HCT116 (cell line): Measurements from ENCODE around the gene NINJ2. TPM values are rescaled to one million over a fixed set of nuclear protein-coding genes. Genes with fewer than 3 reads are reported as not detected.

ENCODE experiments used
- ATAC-seq: fragments of 200-7000 bp; cut with Tn5 transposase; 2 replicates; pipeline ENCODE4 v1.9.1; 2020; ENCODE audit warnings: mild to moderate bottlenecking, moderate library complexity
- BruUV-seq: library from RNA; stranded (reverse); fragments of 400-500 nt; replicated peaks from 2 replicates; lab custom pipeline; 2021; lab: Mats Ljungman, UMichigan
- CTCF ChIA-PET: fragments of 300-600 bp; sonication (Branson Sonifier 250); formaldehyde crosslinking; loops from one replicate; lab custom pipeline; 2021; ENCODE audit warnings: antibody characterized with exemption; lab: Charles Lee
- POLR2A ChIA-PET: fragments of 300-600, 350-600 bp; sonication (Branson Sonifier 250); formaldehyde crosslinking; loops from one replicate; lab custom pipeline; 2021; ENCODE audit warnings: antibody characterized with exemption; lab: Charles Lee
- RAD21 ChIA-PET, 2 experiments: fragments of 300-600 bp; sonication (Branson Sonifier 250); formaldehyde crosslinking; loops; one replicate each; lab custom pipeline; 2023; ENCODE audit warnings: low total read pairs in 2 of 2; ENCODE audit not compliant: uncharacterized antibody in 2 of 2, unreplicated experiment in 2 of 2, low non-redundant PET in 1 of 2; lab: Charles Lee
- DNase-seq: peaks from one replicate; pipeline ENCODE4 v3.0.0-alpha.2; 2010; ENCODE audit warnings: low read depth, low spot score
- H2AFZ ChIP-seq: fragments of 200-600 bp; shearing (Covaris generic), sonication (generic); 2 replicates; pipeline ENCODE4 v1.6.1; 2017; ENCODE audit warnings: low read depth, mixed run types, mixed read lengths, antibody characterized with exemption, low read length; ENCODE audit not compliant: poor library complexity, severe bottlenecking
- H3K27ac ChIP-seq: 2 replicates; pipeline ENCODE4 v1.5.1; 2012; ENCODE audit warnings: low read depth, low read length
- H3K27me3 ChIP-seq: fragments of 200-600 bp; sonication (generic); 2 replicates; pipeline ENCODE4 v1.6.1; 2016; ENCODE audit warnings: mixed run types, low read length, mixed read lengths; ENCODE audit not compliant: insufficient read depth
- H3K36me3 ChIP-seq, 2 experiments: fragments of 200-500 bp in 1 of 2; fragments of 200-600 bp in 1 of 2; sonication (Bioruptor generic) in 1 of 2; sonication (generic) in 1 of 2; 2 replicates each; pipeline versions ENCODE4 v1.5.1 to v1.6.1; 2014 to 2016; ENCODE audit warnings: low read length in 2 of 2, inconsistent platforms in 1 of 2, mixed read lengths in 1 of 2, mixed run types in 1 of 2; ENCODE audit not compliant: insufficient read depth in 2 of 2, control insufficient read depth in 1 of 2
- H3K4me1 ChIP-seq, 2 experiments: fragments of 200-600 bp in 1 of 2; sonication (generic) in 1 of 2; 2 replicates each; pipeline versions ENCODE4 v1.5.1 to v1.6.1; 2012 to 2017; ENCODE audit warnings: low read length in 2 of 2, inconsistent platforms in 1 of 2, mild to moderate bottlenecking in 1 of 2, mixed read lengths in 1 of 2, mixed run types in 1 of 2, moderate library complexity in 1 of 2; ENCODE audit not compliant: insufficient read depth in 2 of 2, control insufficient read depth in 1 of 2
- H3K4me2 ChIP-seq: fragments of 200-600 bp; sonication (generic); 2 replicates; pipeline ENCODE4 v1.6.1; 2017; ENCODE audit warnings: mixed run types, low read length, mixed read lengths
- H3K4me3 ChIP-seq, 2 experiments: fragments of 200-600 bp in 1 of 2; sonication (generic) in 1 of 2; replicated peaks in 1 of 2; 2 replicates each; pipeline ENCODE4 v1.5.1; 2011 to 2016; ENCODE audit warnings: low read length in 2 of 2, control low read depth in 1 of 2, low read depth in 1 of 2, mild to moderate bottlenecking in 1 of 2, mixed read lengths in 1 of 2, mixed run types in 1 of 2
- H3K79me2 ChIP-seq: fragments of 200-600 bp; sonication (generic); 2 replicates; pipeline ENCODE4 v1.6.1; 2017; ENCODE audit warnings: mild to moderate bottlenecking, mixed run types, low read length, moderate library complexity, mixed read lengths; ENCODE audit not compliant: insufficient read depth
- H3K9ac ChIP-seq: fragments of 200-600 bp; sonication (generic); 2 replicates; pipeline ENCODE4 v1.6.1; 2016; ENCODE audit warnings: low read length, mixed read lengths
- H3K9me2 ChIP-seq: fragments of 200-600 bp; sonication (generic), shearing (Covaris generic); 2 replicates; pipeline ENCODE4 v1.6.1; 2017; ENCODE audit warnings: mixed run types, mild to moderate bottlenecking, moderate library complexity; ENCODE audit not compliant: insufficient read depth
- H3K9me3 ChIP-seq, 2 experiments: fragments of 200-500 bp in 1 of 2; fragments of 200-600 bp in 1 of 2; sonication (Bioruptor generic) in 1 of 2; sonication (generic) in 1 of 2; 2 replicates each; pipeline ENCODE4 v1.6.1; 2014 to 2017; ENCODE audit warnings: low read length in 2 of 2, mixed read lengths in 2 of 2, inconsistent platforms in 1 of 2, low read depth in 1 of 2, mild to moderate bottlenecking in 1 of 2, mixed run types in 1 of 2, moderate library complexity in 1 of 2; ENCODE audit not compliant: control insufficient read depth in 1 of 2, insufficient read depth in 1 of 2
- H4K20me1 ChIP-seq: fragments of 200-600 bp; sonication (generic), shearing (Covaris generic); 2 replicates; pipeline ENCODE4 v1.6.1; 2017; ENCODE audit warnings: mixed run types, mild to moderate bottlenecking, moderate library complexity; ENCODE audit not compliant: insufficient read depth
- EGR1 ChIP-seq: IDR thresholded peaks from 2 replicates; pipeline ENCODE4 v1.6.1; 2012; ENCODE audit warnings: low read depth
- EZH2 ChIP-seq: fragments of 200-600 bp; sonication (generic); IDR thresholded peaks from 2 replicates; pipeline ENCODE4 v1.6.1; 2017; ENCODE audit warnings: antibody characterized with exemption, mixed run types
- JUND ChIP-seq: IDR thresholded peaks from 2 replicates; pipeline ENCODE4 v1.6.1; 2012
- POLR2AphosphoS5 ChIP-seq: IDR thresholded peaks from 2 replicates; pipeline ENCODE4 v1.6.1; 2011; ENCODE audit warnings: mild to moderate bottlenecking, low read depth, low read length, moderate library complexity
- RAD21 ChIP-seq: IDR thresholded peaks from 2 replicates; pipeline ENCODE4 v1.6.1; 2012; ENCODE audit warnings: low read depth, mild to moderate bottlenecking
- SRF ChIP-seq: IDR thresholded peaks from 2 replicates; pipeline ENCODE4 v1.6.1; 2012; ENCODE audit warnings: low read depth
- TCF7L2 ChIP-seq: IDR thresholded peaks from 2 replicates; pipeline ENCODE4 v1.7.0; 2011; ENCODE audit warnings: borderline replicate concordance, inconsistent platforms; ENCODE audit not compliant: insufficient read depth, insufficient read length; ENCODE audit errors: extremely low read depth
- intact Hi-C: fragments of 100-400 bp; cut with micrococcal nuclease; formaldehyde crosslinking; loops from 2 replicates; pipeline ENCODE4 v1.10.0; 2022
- total RNA-seq: library from RNA; stranded (reverse); gene quantifications from one replicate; pipeline ENCODE4 v1.2.1, GENCODE V29; 2021; ENCODE audit not compliant: unreplicated experiment
- TF ChIP-seq, protein P1 (sequence below): IDR thresholded peaks from 2 replicates; pipeline ENCODE4 v1.6.1; 2012; ENCODE audit warnings: low read depth

The NINJ2 gene
- total RNA-seq, 1 experiment from 2014 or later = not detected

DNA sequence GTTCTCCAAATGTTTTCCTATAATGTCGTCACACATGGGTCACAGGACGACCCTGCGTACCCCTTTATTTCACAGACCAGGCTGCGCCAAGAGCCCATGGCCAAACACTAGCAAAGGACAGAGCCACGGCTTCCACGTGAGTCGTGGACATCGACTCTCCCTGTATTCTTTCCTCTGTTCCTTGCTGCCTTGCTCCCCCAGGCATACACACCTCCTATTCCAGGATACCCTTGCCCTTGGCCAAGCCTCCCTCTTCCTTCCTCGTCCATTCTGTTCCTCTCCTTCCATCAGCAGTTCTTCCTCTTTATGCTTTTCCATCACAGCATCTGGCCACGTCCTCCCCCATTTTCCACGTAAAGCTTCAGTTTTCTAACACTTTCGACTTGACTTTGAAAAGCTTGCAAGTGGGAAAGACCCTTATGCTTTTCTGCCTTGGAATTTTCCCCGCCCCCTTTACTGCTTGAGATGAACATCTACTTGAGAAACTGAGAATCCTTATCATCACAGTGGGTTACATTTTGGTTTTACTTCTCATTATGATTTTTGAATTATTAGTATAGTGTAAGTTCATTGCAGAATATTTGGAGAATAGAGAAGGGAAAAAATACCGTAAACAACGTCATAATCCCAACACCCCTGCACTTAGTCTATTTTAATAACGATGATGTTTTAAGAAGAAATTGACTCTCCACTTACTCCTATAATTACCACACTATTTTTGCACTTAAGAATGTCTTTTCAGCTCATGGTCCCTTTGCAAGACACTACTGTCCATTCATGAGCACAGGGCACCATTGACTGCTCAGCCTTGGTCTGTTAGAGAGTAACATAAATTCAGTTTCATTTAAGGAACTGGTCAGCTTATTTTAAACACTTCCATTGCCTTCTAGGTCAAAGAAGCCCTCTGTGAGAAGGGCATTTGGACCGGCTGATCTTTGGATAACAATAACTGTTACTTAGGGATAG is 15.8 kb upstream of the NINJ2 start:
- no TSS peak for BruUV-seq
- no peak overlapping the region for H3K4me3 ChIP-seq
- no peak for DNase-seq
- H3K9me2 ChIP-seq = no peaks in the 10 kb centered on the region
- no peaks in the 10 kb centered on the region for H3K36me3 ChIP-seq
- no peak for TF ChIP-seq JUND
- no peak for TF ChIP-seq RAD21
- no peak for TF ChIP-seq EZH2
- TF ChIP-seq, protein P1, sequence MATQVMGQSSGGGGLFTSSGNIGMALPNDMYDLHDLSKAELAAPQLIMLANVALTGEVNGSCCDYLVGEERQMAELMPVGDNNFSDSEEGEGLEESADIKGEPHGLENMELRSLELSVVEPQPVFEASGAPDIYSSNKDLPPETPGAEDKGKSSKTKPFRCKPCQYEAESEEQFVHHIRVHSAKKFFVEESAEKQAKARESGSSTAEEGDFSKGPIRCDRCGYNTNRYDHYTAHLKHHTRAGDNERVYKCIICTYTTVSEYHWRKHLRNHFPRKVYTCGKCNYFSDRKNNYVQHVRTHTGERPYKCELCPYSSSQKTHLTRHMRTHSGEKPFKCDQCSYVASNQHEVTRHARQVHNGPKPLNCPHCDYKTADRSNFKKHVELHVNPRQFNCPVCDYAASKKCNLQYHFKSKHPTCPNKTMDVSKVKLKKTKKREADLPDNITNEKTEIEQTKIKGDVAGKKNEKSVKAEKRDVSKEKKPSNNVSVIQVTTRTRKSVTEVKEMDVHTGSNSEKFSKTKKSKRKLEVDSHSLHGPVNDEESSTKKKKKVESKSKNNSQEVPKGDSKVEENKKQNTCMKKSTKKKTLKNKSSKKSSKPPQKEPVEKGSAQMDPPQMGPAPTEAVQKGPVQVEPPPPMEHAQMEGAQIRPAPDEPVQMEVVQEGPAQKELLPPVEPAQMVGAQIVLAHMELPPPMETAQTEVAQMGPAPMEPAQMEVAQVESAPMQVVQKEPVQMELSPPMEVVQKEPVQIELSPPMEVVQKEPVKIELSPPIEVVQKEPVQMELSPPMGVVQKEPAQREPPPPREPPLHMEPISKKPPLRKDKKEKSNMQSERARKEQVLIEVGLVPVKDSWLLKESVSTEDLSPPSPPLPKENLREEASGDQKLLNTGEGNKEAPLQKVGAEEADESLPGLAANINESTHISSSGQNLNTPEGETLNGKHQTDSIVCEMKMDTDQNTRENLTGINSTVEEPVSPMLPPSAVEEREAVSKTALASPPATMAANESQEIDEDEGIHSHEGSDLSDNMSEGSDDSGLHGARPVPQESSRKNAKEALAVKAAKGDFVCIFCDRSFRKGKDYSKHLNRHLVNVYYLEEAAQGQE = no peak
- TF ChIP-seq SRF = no peak
- TF ChIP-seq EGR1 = no peak
- TF ChIP-seq TCF7L2 = no peak
- no peak for TF ChIP-seq POLR2AphosphoS5
- no peak overlapping the region for H3K4me2 ChIP-seq
- no peaks in the 10 kb centered on the region for H3K79me2 ChIP-seq
- ChIA-PET RAD21 (no interaction called here), CTCF (interaction anchor here (1.1 kb wide), 1 partner anchor 11 kb away, joined by 3 read pairs; no protein-coding TSS in a partner anchor), POLR2A (no interaction called here)
- no peaks in the 10 kb centered on the region for H3K27me3 ChIP-seq
- H3K9ac ChIP-seq = no peak overlapping the region
- no peak for ATAC-seq
- H3K4me1 ChIP-seq = no peaks in the 10 kb centered on the region
- H3K9me3 ChIP-seq = no peaks in the 10 kb centered on the region
- no peak overlapping the region for H2AFZ ChIP-seq
- no peak overlapping the region for H3K27ac ChIP-seq
- no peaks in the 10 kb centered on the region for H4K20me1 ChIP-seq
- intact Hi-C loops = no loop called here
